ENCODE data around the gene BRCA1.
A peak's percentile ranks its signal among the peaks of the same experiment; 100 is the strongest.

GRCh38 chr17:43006639-43007551 is 118.3 kb downstream of the BRCA1 start, which contains the start of gene IFI35:
- TF ChIP-seq CTCF (IDR thresholded peaks at IDR 0.05) (peak; percentile 21 to 65 (median 56)), POLR2A (IDR thresholded peaks at IDR 0.05) (peak; percentile 57)

Measured in right lobe of liver (tissue), 4 donors.